Stimulated activated CD4-positive, alpha-beta T cell treated with anti-CD3 and anti-CD28 coated beads, Interleukin-15, amount 100 ng/mL, for 24 hours (primary cell): Measurements from ENCODE around the gene C18orf63.
A peak's percentile ranks its signal among the peaks of the same experiment; 100 is the strongest.
"Not testable (repeated sequence)": the region's sequence is repeated elsewhere in the genome, so short reads cannot be mapped to it uniquely, and the experiment has no call there.

Experiments
- DNase-seq: peaks from one replicate; pipeline ENCODE4 v3.0.0-alpha.2; 2020

The C18orf63 gene

DNA sequence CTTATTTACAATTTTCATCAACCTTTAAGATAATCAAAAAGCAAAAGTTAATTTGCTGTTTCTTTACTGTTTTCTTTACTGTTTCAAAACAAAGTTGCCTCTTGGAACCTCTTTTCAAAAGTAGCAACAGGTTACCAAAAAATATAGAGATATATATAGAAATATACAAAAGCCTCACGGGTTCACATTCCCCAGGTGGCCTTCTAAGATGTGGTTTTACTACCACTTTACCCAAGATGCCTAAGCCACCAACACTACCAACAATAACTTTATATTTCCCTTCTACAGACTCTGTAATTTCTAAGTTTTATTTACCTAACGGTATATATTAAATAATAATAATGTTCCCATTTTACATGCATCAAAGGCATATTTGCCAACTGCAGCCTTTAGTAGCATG, 28.8 kb upstream of the C18orf63 start:
- no peak for DNase-seq

DNA sequence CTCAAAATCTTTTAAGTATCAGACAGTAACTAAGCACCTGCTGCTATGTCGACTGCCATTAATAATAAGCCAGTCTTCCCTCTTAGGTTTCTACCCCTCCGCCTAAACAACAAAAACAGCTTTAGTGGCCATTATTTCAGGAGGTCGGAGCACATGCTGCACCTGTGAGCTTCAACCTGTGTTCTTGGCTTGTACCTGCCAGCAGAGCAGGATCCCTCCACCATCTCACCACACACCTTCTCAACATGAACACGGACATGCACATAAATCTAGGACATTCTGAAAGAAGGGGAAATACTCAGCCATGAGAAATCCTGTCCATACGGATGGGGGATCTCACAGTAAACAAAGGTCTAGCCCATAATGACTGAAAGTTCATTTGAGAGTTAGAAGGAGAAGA, 27.6 kb upstream of the C18orf63 start:
- no peak for DNase-seq

DNA sequence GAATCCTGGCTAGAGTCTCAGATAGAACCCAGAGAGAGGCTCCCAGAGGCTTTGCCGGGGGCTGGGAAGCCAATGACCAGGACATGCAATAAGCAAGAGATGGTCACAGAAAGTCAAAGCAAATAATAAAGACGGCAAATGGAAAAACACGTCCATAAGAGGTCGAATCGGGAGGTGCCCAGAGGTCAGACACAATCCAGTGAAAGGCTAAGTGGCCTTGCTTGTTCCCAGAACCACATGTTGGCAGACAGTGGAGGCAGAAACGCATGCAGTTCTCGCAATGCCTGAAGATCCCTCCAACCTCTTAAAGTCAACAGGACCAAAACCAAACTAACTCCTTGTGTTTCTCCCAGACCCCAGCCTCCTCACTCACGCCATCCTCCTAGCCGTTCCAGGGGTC, 26.9 kb upstream of the C18orf63 start:
- no peak for DNase-seq

DNA sequence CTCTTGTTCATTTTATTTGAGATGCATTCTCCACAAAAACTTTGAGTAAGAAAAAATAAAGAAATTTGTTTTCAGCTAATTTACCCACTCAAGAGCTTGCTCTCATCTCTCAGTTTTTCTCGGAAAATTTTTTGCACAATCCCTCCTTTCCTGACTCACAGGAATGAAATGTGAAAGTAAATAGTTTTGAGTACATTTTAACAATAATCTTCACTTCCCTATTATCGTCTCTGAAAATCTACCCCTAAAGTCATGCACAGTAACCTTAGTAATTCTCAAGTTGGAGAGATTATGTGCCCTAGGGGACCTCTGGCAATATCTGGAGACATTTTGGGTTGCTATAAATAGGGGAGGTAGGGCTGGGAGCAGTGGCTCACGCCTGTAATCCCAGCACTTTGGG, 26.5 kb upstream of the C18orf63 start:
- DNase-seq = no peak

DNA sequence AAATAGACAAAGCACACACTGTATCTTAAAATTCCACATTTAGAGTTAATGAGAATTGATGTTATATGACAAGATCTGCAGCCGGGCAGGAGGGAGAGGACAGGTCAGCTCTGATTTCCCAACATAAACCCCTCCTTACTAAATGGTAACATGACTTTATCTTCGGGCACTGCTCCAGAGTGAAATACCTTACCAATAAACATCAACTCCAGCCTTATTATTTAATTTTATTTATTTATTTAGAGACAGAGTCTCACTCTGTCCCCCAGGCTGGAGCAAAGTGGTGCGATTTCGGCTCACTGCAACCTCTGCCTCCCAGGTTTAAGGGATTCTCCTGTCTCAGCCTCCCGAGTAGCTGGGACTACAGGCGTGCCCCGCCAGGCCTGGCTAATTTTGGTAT, 25.6 kb upstream of the C18orf63 start:
- no peak for DNase-seq

DNA sequence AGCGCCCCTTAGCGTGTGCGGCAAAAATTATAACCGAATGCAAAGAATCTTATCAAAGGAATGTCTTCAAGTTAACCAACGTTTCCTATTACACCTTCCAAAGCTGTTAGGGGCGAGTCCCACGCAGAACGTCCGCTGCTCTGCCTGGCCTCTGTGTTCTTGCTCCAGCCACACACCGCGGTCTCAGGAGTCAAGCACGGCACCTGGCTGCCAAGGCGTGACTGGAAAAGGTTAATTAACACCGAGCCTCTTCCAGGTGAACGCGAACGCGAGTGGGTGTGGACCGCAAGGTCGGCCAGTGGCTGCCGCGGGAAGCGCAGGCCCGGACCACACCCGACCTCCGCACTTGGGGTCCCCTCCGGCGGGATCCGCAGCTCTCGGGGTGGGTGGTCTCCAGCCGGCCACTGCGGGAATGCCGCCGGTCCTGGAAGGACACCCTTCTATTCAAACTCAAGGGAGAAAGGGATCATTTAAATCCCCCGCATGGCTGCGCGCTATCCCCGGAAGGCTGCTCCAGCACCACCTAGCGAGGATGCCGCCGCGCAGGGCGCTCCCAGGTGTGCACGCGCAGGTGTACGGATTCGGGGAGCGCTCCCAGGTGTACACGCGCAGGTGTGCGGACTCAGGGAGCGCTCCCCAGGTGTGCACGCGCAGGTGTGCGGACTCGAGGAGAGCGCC, 24.7 kb upstream of the C18orf63 start:
- no peak for DNase-seq

DNA sequence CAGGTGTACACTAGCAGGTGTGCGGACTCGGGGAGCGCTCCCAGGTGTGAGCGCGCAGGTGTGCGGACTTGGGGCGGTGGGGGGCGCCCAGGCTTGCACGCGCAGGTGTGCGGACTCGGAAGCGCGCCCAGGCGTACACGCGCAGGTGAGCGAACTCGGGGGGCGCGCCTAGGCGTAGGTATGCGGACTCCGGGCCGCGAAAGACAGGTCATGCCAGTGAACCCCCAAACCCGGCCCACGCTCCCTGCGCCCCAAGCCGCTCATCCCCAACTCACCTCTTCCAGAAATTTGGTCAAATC, 24.2 kb upstream of the C18orf63 start:
- no peak for DNase-seq

DNA sequence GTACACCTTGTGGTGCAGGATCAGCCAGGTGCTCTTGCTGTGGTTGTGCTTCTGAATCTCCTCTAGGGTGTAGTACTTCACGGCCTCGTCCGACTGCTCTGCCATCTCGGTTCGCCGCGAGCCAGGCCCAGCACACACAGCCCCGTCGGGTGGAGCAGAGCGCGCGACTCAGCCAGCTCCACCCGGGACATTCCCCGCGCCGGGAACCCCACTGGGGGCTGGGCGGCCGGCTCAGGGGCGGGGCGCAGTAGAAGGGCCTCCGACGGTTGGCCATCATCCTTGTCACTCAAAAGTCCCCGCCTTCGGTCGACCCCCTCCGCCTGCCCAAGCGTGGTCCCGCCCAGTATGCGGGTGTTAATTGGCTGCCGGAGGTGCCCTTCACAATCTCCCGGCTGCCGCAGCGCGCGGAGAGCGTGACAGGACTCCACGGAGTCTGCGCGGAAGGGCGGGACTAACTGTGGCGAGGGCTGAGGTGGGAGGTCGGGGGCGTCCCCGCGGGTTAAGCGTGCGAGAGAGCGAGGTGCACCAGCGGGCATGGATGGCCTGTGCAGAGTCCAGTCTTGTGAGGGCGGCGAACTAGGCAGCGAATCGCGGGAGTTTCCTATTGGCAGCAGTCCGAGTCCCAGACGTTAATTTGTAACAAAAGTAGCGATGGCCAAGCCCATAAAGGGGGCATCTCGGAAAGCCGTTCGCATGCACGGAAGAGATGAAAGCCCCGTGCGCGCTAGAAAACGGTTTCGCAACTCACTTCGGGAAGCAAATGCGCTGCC, 23.7 kb upstream of the C18orf63 start, which contains the start of gene CYB5A:
Gene CYB5A, minus strand, starts transcription at position 193 of the 770 bp plus-strand sequence. Its CDS starts 88 bp downstream, at position 105.
- DNase-seq = peak; percentile 97

DNA sequence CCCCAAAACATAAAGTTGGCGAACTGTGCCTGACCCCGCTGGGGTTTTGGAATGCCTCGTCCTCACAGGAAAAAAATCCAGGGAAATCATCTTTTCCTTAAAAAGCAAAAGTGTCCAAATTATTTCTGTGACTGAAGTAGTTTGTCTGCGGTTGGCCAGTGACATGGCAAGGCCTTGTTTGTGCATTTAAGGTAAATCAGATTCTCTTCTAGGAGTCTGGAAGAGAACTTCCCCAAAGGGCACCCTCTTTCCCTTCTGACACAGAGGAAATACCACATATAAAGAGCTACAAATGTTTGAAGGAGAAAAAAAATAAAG, 23.1 kb upstream of the C18orf63 start:
- DNase-seq = no peak

DNA sequence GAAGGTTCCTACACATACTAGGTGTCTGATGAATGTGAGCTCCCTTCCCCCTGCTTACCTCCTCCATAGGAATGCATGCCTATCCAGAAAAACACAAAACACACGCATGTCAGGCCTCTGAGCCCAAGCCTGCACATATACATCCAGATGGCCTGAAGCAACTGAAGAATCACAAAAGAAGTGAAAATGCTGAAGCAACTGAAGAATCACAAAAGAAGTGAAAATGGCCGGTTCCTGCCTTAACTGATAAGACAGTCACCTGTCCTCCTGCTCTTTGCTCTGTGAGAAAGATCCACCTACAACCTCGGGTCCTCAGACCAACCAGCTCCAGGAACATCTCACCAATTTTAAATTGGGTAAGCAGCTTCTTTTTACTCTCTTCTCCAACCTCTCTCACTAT, 22.7 kb upstream of the C18orf63 start:
- DNase-seq = not testable (repeated sequence)

DNA sequence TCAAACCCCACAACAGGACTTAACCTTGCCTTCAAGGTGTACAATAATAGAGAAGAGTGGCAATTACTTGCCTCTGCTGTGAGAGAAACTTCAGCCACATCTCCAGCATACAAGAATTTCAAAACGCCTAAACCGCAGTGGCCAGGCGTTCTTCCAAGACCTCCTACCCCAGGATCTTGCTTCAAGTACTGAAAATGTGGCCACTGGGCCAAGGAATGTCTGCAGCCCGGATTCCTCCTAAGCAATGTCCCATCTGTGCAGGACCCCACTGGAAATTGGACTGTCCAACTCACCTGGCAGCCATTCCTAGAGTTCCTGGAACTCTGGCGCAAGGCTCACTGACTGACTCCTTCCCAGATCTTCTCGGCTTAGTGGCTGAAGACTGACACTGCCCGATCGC, 21.1 kb upstream of the C18orf63 start:
- DNase-seq = no peak

DNA sequence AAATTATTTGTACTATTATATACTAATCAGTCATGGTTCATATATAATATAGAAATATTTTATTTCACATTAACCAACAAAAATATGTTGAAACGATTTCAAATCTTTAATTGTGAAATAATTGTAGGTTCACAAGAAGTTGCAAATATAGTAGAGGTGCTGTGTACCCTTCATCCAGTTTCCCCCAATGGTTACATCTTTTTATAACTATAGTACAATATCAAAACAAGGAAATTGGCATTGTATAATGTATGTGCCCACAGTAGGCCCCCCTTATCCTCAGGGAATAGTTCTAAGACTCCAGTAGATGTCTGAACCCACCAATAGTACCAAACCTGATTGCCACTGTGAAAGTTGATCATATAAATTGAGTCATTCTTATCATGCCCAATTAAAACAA, 16.5 kb upstream of the C18orf63 start:
- no peak for DNase-seq

DNA sequence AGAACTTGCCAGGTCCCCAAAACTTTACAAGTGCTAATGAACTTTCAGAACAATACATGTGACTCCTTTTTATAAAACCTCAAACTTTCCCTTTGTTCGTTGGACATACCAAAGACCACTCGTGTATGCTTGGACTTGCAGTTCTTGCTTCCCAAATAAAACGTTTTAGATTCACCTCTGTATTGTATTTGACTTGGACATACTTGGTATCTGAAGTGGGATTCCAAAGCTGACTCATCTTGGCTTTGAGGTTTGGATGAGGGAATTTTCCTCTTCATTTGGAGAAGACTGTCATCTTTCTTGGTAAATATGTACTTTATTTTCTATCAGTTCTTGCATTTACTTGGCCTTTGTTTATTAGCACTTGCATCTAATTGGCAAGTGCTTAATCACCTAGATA, 15.9 kb upstream of the C18orf63 start:
- DNase-seq = no peak

DNA sequence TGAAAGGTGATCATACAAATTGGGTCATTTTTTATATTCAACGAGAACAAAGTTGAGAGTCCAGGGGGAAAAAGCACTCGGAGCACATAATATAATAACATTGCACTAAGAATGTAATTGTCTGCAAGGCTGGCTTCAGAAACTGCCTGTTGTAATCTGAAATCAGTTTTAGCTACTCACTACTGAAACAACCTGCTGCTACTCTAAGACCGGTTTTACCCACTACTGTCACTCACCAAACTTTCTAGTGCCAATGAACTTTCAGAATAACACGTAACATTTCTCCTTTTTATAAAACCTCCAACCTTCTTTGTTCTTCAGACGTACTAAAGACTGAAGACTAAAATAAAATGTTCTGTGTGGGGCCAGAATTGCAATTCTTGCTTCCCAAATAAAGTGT, 12.3 kb upstream of the C18orf63 start:
- no peak for DNase-seq

DNA sequence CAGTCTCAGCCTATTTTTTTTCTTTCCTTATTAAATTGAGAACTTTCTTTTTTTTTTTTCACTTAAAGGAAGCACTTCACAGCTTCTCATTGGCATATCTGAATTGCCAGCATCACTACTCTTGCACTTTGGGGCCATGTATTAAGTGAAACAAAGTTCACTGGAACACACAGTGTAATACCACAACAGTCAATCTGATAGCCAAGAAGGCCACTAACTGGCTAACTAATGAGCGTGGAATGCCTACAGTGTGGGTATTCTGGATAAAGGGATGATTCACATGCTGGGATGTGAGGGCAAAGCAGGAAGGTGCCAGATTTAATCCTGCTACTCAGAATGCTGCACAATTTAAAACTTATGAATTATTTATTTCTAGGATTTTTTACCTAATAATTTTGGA, 11.7 kb upstream of the C18orf63 start:
- no peak for DNase-seq

DNA sequence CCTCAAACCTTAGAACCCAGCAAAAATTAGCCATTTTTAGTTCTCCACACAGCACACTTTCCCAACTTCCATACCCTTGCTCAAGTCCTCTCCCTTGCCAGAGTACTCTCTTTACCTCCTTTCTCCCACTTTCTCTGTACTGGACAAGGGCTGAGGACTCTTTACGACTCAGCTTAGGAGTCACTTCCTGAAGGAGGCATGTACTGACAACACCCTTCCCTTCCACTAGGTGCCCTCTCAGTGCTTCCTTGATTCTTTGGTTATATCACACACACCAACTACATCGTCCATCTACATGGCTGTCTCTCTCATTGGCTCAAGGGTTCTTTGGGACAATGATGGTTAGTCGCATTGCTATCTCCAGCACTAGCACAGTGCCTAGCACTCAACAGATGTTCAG, 5.2 kb upstream of the C18orf63 start:
- DNase-seq = no peak

DNA sequence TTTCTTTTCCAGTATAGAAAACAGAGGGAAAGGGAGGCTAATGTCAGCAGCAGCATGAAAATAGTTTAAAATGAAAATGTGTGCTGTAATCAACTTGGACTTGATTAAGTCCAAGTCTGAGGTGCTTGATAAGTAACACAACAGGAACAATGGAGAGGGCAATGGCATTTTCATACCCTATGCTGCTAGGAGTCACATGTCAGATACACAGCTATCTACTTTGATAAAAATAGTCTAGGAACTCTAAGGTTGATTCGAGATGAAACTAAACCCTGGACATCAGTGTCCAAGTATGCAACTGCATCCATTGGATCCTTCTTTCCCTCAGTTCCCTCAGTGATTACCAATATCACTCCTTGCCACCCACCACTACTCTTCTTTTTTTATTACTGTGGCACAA, 4.6 kb upstream of the C18orf63 start:
- no peak for DNase-seq

DNA sequence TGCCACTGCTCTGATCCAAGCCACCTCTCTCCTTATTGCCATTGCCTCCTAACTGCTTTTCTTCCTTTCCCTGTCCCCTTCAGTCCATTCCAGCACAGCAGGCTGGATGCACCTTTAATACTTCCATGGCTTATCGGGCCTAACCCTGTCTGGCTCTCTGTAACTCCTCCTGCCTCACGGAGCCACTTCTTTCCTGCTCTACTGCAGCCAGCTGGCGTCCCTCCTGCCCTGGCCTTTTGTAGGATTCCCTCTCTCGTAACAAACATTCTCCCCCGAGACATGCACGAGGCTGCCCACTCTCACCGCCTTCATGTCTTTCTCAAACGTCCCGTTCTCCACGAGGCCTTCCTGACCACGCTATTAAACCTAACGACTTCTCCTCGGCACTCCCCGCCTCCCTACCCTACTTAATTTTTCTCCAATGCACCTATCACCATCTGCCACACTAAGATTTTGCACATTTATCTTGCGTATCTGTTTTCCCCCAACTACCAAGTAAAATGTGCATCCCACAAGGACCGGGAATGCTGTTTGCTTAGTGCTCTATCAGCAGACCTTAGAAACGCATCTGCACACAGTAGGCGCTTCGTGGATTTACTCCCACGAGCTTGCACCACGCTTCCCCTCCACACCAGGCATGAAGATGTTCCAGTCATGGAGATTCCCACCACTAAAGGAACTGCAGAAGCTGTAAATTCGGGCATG, 728 bp upstream of the C18orf63 start:
- DNase-seq = no peak

DNA sequence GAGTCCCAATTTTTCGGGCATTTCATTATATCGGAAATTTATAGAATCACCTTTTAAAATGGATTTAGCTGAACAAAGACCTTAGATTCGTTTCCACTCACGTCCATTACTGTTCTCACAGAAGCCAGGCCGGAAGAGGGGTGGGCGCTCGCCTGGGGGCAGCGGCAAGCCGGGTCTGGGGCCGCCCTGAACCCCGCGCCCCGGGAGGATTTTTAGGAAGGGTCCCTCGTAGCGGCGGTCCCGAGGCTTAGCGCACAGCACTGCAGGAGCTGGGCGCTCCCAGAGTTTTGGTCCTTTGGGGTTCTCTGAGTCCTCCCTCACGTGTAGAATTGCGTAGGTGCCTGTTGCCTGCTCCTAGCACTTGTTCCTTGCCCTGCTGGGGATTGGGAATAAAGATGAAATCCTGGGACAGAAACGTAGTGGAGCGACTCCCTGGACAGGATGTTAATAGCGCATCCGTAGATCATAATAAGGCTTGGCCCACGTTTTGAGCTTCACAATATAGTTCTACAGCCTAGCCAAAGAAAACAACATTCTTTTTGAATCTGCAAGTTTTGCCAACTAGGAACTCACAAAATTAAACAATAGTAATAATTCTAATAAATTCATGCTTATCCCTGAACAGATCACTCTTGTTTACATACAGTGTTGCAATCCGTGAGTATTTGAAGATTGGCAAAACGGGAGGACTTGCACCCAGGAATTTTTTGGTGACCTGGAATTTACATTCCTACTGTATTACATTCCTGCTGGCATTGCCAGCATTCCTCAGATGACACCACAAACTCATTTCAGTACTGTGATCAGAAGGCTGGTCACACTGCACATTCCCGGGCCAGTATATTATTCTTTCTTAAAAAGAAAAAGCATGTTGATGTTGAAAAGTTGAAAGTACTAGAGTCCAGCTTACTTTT, 875 bp downstream of the C18orf63 start:
- DNase-seq = no peak

DNA sequence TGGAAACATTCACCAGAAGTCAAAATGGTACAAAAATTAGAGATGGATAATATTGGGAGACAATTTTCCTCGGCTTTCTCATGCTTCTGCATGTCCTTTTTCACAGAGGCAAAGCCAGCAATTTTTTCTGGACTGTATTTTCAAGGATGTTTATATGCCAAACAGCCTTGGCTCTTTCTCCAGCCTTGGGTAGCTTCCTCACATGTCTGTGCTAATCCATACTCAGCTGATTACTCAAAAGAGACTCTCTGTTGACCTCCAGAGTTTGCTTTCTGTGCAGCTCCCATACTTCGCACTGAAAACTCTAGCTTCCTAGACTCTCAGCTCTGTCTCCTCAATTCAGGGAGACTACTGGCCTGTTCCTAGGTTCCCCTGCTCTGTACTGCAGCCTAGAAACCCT, 10.6 kb downstream of the C18orf63 start:
- no peak for DNase-seq

DNA sequence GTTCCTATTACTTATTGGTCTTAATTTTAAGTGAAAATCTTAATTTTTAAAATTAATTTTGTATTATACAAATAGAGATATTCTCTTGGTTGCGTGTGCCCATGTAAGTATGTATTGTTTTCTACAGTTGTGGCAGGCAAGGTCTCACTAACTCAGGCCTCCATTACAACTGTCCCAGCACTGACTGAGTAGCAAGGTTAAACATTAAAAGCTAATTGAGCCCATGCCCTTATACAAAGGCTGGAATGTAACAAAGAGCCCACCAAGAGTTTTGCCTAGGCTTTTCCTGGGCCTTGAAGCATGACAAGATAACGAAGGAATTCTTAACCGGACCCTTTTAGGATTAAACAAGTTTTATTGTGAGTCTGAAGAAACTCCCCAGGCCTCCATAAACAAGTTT, 11.2 kb downstream of the C18orf63 start:
- DNase-seq = not testable (repeated sequence)

DNA sequence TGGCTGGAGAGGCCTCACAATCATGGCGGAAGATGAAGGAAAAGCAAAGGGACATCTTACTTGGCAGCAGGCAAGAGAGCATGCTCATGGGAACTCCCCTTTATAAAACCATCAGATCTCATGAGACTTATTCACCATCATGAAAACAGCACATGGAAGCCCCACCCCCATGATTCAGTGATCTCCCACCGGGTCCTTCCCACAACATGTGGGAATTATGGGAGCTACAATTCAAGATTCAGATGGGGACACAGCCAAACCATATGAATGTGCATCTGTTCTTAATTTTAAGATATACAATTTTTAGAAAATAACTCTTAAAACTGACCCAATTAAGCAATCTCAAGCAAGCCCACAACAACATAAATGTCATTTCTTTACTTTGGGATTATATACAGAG, 12.6 kb downstream of the C18orf63 start:
- no peak for DNase-seq

DNA sequence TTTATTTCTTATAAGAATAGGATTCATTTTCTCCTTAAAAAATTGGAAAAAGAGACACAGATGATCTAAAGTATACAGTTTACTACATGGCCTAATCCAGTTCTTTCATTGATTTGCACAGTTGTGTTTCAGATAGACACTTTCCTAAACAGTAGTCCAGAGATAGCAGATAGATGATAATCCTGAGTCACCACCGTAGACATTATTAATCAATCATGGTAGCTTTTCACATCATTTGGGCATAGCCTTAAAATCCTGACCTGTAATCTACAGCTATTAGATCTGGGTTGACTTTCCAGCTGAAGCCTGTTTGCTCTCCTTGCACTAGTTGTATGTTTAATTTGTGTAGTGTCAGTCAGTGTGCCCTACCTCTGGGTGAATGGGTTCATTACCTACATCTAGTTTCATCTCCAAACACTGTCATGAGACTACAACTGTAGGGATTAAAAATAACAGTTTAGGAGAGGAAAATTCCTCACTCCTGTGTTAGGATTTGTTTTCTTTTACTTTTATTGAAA, 14.1 kb downstream of the C18orf63 start:
- DNase-seq = no peak
